IMR-90 (cell line): Measurements from ENCODE around the gene ARHGEF7. TPM values are rescaled to one million over a fixed set of nuclear protein-coding genes. Genes with fewer than 3 reads are reported as not detected.

Experiments
- ATAC-seq: fragments of 200-7000 bp; cut with Tn5 transposase; 2 replicates; pipeline ENCODE4 v1.9.1; 2020; ENCODE audit warnings: low read depth, mild to moderate bottlenecking, moderate library complexity
- BruUV-seq: library from RNA; stranded (reverse); fragments of 400-500 nt; replicated peaks from 2 replicates; lab custom pipeline; 2021; lab: Mats Ljungman, UMichigan
- CTCF ChIA-PET: fragments of 300-600 bp; formaldehyde crosslinking; extraction: SDS; loops from one replicate; lab custom pipeline; 2021; ENCODE audit warnings: antibody characterized with exemption; lab: Yijun Ruan, JAX
- POLR2A ChIA-PET: fragments of 300-600 bp; sonication (Branson Sonifier 250); formaldehyde crosslinking; loops from one replicate; lab custom pipeline; 2022; ENCODE audit warnings: antibody characterized with exemption; ENCODE audit not compliant: unreplicated experiment; lab: Charles Lee
- DNase-seq: peaks from one replicate; pipeline ENCODE4 v3.0.0; 2013
- H2AFZ ChIP-seq: replicated peaks from 2 replicates; pipeline ENCODE3; 2013; ENCODE audit warnings: low read length, mild to moderate bottlenecking; ENCODE audit not compliant: poor library complexity
- H2AK5ac ChIP-seq: 2 replicates; pipeline ENCODE4 v1.6.1; 2013; ENCODE audit warnings: low read depth, low read length, inconsistent platforms
- H2AK9ac ChIP-seq: replicated peaks from 2 replicates; pipeline ENCODE3; 2013; ENCODE audit warnings: mild to moderate bottlenecking, low read depth, low read length, moderate library complexity; ENCODE audit not compliant: poor library complexity
- H2BK120ac ChIP-seq: 2 replicates; pipeline ENCODE4 v1.6.1; 2013; ENCODE audit warnings: low read depth, low read length, inconsistent platforms
- H2BK15ac ChIP-seq: 3 replicates; pipeline ENCODE4 v1.6.1; 2013; ENCODE audit warnings: low read depth, low read length, inconsistent platforms
- H2BK20ac ChIP-seq: 2 replicates; pipeline ENCODE4 v1.6.1; 2013; ENCODE audit warnings: low read depth, mild to moderate bottlenecking, inconsistent platforms, low read length, moderate library complexity
- H2BK5ac ChIP-seq: 2 replicates; pipeline ENCODE4 v1.6.1; 2013; ENCODE audit warnings: mild to moderate bottlenecking, low read depth, low read length, inconsistent platforms; ENCODE audit not compliant: poor library complexity, severe bottlenecking
- H3K14ac ChIP-seq: replicated peaks from 2 replicates; pipeline ENCODE4 v1.6.1; 2013; ENCODE audit warnings: low read depth, low read length, inconsistent platforms
- H3K18ac ChIP-seq: 2 replicates; pipeline ENCODE4 v1.6.1; 2013; ENCODE audit warnings: low read depth, low read length, control low read depth
- H3K23ac ChIP-seq: 2 replicates; pipeline ENCODE4 v1.6.1; 2013; ENCODE audit warnings: low read depth, low read length, inconsistent platforms
- H3K27ac ChIP-seq: 2 replicates; pipeline ENCODE4 v1.5.1; 2013; ENCODE audit warnings: mild to moderate bottlenecking, control low read depth, low read length; ENCODE audit not compliant: insufficient read depth
- H3K27me3 ChIP-seq: 2 replicates; pipeline ENCODE4 v1.6.1; 2013; ENCODE audit warnings: low read length; ENCODE audit not compliant: control insufficient read depth, insufficient read depth
- H3K36me3 ChIP-seq: 2 replicates; pipeline ENCODE4 v1.6.1; 2013; ENCODE audit warnings: low read length, mixed read lengths; ENCODE audit not compliant: control insufficient read depth, insufficient read depth
- H3K4ac ChIP-seq: 2 replicates; pipeline ENCODE4 v1.6.1; 2013; ENCODE audit warnings: low read depth, low read length, inconsistent platforms
- H3K4me1 ChIP-seq: 2 replicates; pipeline ENCODE4 v1.6.1; 2013; ENCODE audit warnings: low read length, mixed read lengths; ENCODE audit not compliant: control insufficient read depth, insufficient read depth
- H3K4me2 ChIP-seq: 2 replicates; pipeline ENCODE4 v1.6.1; 2013; ENCODE audit warnings: low read depth, mild to moderate bottlenecking, control low read depth, low read length, moderate library complexity
- H3K4me3 ChIP-seq: 2 replicates; pipeline ENCODE4 v1.5.1; 2013; ENCODE audit warnings: low read depth, mild to moderate bottlenecking, control low read depth, low read length, moderate library complexity; ENCODE audit not compliant: insufficient read depth
- H3K56ac ChIP-seq: 2 replicates; pipeline ENCODE4 v1.6.1; 2013; ENCODE audit warnings: low read length, inconsistent platforms; ENCODE audit not compliant: insufficient read depth; ENCODE audit errors: extremely low read depth
- H3K79me1 ChIP-seq, 2 experiments: 2 replicates each; pipeline ENCODE4 v1.6.1; 2013; ENCODE audit warnings: low read length in 2 of 2, inconsistent platforms in 1 of 2, low read depth in 1 of 2
- H3K9ac ChIP-seq: 2 replicates; pipeline ENCODE4 v1.6.1; 2013; ENCODE audit warnings: low read depth, low read length, control low read depth
- H3K9me1 ChIP-seq: 2 replicates; pipeline ENCODE4 v1.6.1; 2013; ENCODE audit warnings: low read length, inconsistent platforms; ENCODE audit not compliant: insufficient read depth
- H3K9me3 ChIP-seq: 2 replicates; pipeline ENCODE4 v1.6.1; 2013; ENCODE audit warnings: low read length; ENCODE audit not compliant: control insufficient read depth, insufficient read depth
- H4K20me1 ChIP-seq: 2 replicates; pipeline ENCODE4 v1.6.1; 2013; ENCODE audit warnings: low read length, inconsistent platforms; ENCODE audit not compliant: insufficient read depth
- H4K5ac ChIP-seq: 2 replicates; pipeline ENCODE4 v1.6.1; 2013; ENCODE audit warnings: mild to moderate bottlenecking, low read depth, low read length, control low read depth
- H4K8ac ChIP-seq, 2 experiments: 2 replicates each; pipeline ENCODE4 v1.6.1; 2013; ENCODE audit warnings: low read depth in 2 of 2, low read length in 2 of 2, control low read depth in 1 of 2, inconsistent platforms in 1 of 2
- H4K91ac ChIP-seq: 2 replicates; pipeline ENCODE4 v1.6.1; 2013; ENCODE audit warnings: low read depth, low read length, inconsistent platforms; ENCODE audit not compliant: insufficient read depth
- BHLHE40 ChIP-seq: fragments of 150-350 bp; IDR thresholded peaks from 2 replicates; pipeline ENCODE4 v1.6.1; 2016; ENCODE audit warnings: mild to moderate bottlenecking, low read depth, low read length
- CEBPB ChIP-seq: IDR thresholded peaks from 2 replicates; pipeline ENCODE4 v1.6.1; 2012; ENCODE audit warnings: low read depth, low read length, improper control_type of control experiment
- CHD1 ChIP-seq: IDR thresholded peaks from 2 replicates; pipeline ENCODE4 v1.6.1; 2012; ENCODE audit warnings: low read depth, low read length, improper control_type of control experiment
- FOS ChIP-seq: fragments of 150-350 bp; IDR thresholded peaks from 2 replicates; pipeline ENCODE4 v1.6.1; 2016; ENCODE audit warnings: low read depth, low read length
- MAFK ChIP-seq: IDR thresholded peaks from 2 replicates; pipeline ENCODE4 v1.6.1; 2012; ENCODE audit warnings: low read depth, low read length, improper control_type of control experiment
- MAZ ChIP-seq: IDR thresholded peaks from 2 replicates; pipeline ENCODE4 v1.6.1; 2012; ENCODE audit warnings: low read depth, mild to moderate bottlenecking, low read length, improper control_type of control experiment, moderate library complexity, borderline replicate concordance
- MXI1 ChIP-seq: IDR thresholded peaks from 2 replicates; pipeline ENCODE4 v1.6.1; 2012; ENCODE audit warnings: low read depth, mild to moderate bottlenecking, low read length, moderate library complexity, borderline replicate concordance
- POLR2A ChIP-seq: IDR thresholded peaks from 2 replicates; pipeline ENCODE4 v1.6.1; 2012; ENCODE audit warnings: mild to moderate bottlenecking, low read depth, low read length
- RAD21 ChIP-seq: IDR thresholded peaks from 2 replicates; pipeline ENCODE4 v1.6.1; 2012; ENCODE audit warnings: low read length, improper control_type of control experiment
- RFX5 ChIP-seq: IDR thresholded peaks from 2 replicates; pipeline ENCODE4 v1.8.0; 2012; ENCODE audit warnings: low read depth, mild to moderate bottlenecking, low read length, moderate library complexity
- SMC3 ChIP-seq: fragments of 150-350 bp; IDR thresholded peaks from 2 replicates; pipeline ENCODE4 v1.6.1; 2016; ENCODE audit warnings: low read depth, mild to moderate bottlenecking, antibody characterized with exemption, low read length, moderate library complexity
- USF2 ChIP-seq: fragments of 150-350 bp; IDR thresholded peaks from 2 replicates; pipeline ENCODE4 v1.6.1; 2017; ENCODE audit warnings: mild to moderate bottlenecking, antibody characterized with exemption, low read length, low read depth
- WGBS, 2 experiments: methylation state at CpG; one replicate each; pipeline versions ENCODE4 v1.1.5 to v1.1.7; 2013; ENCODE audit warnings: missing lambda C conversion rate in 2 of 2; ENCODE audit not compliant: insufficient read length in 1 of 2; ENCODE audit errors: extremely low coverage in 2 of 2; 5-methylcytosine and 5-hydroxymethylcytosine counted together
- dilution Hi-C: fragments of 300-500 bp; cut with HindIII; formaldehyde crosslinking; loops from one replicate; pipeline ENCODE4 v1.14.3; 2018; ENCODE audit warnings: low sequenced_read_pairs; ENCODE audit not compliant: unreplicated experiment
- in situ Hi-C: fragments of 300-500 bp; cut with MboI; formaldehyde crosslinking; loops from 3 replicates; pipeline ENCODE4 v1.14.3; 2019; ENCODE audit warnings: low sequenced_read_pairs, inconsistent platforms, mixed read lengths
- intact Hi-C: fragments of 100-400 bp; cut with micrococcal nuclease; formaldehyde crosslinking; loops from 2 replicates; pipeline ENCODE4 v1.10.0; 2022
- polyA plus RNA-seq, 3 experiments: library from polyadenylated mRNA; depleted of rRNA; stranded (reverse); fragments of >200 nt; gene quantifications; 2 replicates each; pipeline ENCODE4 v1.2.3, GENCODE V29; 2012; ENCODE audit warnings: low replicate concordance in 1 of 3
- total RNA-seq: library from RNA; depleted of rRNA; stranded (reverse); fragments of >200 nt; gene quantifications from 2 replicates; pipeline ENCODE4 v1.2.3, GENCODE V29; 2012
- TF ChIP-seq, protein P1 (sequence below): fragments of 150-350 bp; IDR thresholded peaks from 2 replicates; pipeline ENCODE4 v1.6.1; 2016; ENCODE audit warnings: low read depth, mild to moderate bottlenecking, low read length, moderate library complexity, borderline replicate concordance
- TF ChIP-seq, protein P2 (sequence below): conservative IDR thresholded peaks from 2 replicates; pipeline ENCODE4 v1.5.1; 2012; ENCODE audit warnings: mild to moderate bottlenecking, low read depth, low read length, improper control_type of control experiment

ARHGEF7 gene
- total and polyA plus RNA-seq, 2 of the 4 experiments (the other 2 are of a cell fraction) = 32.9 to 59.0 TPM

- CTCF ChIA-PET = interaction anchor here (1.3 kb wide), 1 partner anchor 9 kb away, joined by 4 read pairs; no protein-coding TSS in a partner anchor
- TF ChIP-seq MXI1 (no peak), MAFK (no peak), FOS (no peak), CHD1 (no peak), RAD21 (no peak), POLR2A (no peak), MAZ (no peak), SMC3 (no peak), USF2 (no peak), RFX5 (no peak), CEBPB (no peak), BHLHE40 (no peak)
- TF ChIP-seq, protein P1, sequence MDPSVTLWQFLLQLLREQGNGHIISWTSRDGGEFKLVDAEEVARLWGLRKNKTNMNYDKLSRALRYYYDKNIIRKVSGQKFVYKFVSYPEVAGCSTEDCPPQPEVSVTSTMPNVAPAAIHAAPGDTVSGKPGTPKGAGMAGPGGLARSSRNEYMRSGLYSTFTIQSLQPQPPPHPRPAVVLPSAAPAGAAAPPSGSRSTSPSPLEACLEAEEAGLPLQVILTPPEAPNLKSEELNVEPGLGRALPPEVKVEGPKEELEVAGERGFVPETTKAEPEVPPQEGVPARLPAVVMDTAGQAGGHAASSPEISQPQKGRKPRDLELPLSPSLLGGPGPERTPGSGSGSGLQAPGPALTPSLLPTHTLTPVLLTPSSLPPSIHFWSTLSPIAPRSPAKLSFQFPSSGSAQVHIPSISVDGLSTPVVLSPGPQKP = no peak
- TF ChIP-seq, protein P2, sequence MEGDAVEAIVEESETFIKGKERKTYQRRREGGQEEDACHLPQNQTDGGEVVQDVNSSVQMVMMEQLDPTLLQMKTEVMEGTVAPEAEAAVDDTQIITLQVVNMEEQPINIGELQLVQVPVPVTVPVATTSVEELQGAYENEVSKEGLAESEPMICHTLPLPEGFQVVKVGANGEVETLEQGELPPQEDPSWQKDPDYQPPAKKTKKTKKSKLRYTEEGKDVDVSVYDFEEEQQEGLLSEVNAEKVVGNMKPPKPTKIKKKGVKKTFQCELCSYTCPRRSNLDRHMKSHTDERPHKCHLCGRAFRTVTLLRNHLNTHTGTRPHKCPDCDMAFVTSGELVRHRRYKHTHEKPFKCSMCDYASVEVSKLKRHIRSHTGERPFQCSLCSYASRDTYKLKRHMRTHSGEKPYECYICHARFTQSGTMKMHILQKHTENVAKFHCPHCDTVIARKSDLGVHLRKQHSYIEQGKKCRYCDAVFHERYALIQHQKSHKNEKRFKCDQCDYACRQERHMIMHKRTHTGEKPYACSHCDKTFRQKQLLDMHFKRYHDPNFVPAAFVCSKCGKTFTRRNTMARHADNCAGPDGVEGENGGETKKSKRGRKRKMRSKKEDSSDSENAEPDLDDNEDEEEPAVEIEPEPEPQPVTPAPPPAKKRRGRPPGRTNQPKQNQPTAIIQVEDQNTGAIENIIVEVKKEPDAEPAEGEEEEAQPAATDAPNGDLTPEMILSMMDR = no peak
Observed at GRCh38 chr13:111239764-111240670, 124.9 kb downstream of the ARHGEF7 start.

More at GRCh38 chr13:111239764-111240670, 124.9 kb downstream of the ARHGEF7 start:
- Histone ChIP-seq H4K20me1 (0 out of 2 replicates have a peak, but pooled peaks cover 3% of the 10 kb centered on the region), H3K9me3 (no peaks in the 10 kb centered on the region), H3K18ac (no peak overlapping the region), H3K9ac (no peak overlapping the region), H3K4me1 (no peaks in the 10 kb centered on the region), H4K8ac (no peak overlapping the region), H3K4me2 (no peak overlapping the region), H3K27me3 (no peaks in the 10 kb centered on the region), H2BK5ac (no peak overlapping the region), H2BK20ac (no peak overlapping the region), H2AK5ac (no peak overlapping the region), H3K36me3 (peaks cover 22% of the 10 kb centered on the region), H2AFZ (no peak overlapping the region), H3K9me1 (peaks cover 2% of the 10 kb centered on the region; the same call in 1 of the 2 replicates), H2BK15ac (no peak overlapping the region), H3K14ac (no peak overlapping the region), H4K91ac (no peak overlapping the region), H3K56ac (no peak overlapping the region), H3K27ac (no peak overlapping the region), H2AK9ac (no peak overlapping the region), H4K5ac (no peak overlapping the region), H3K4ac (no peak overlapping the region), H3K79me1 (peaks cover 30 to 39% of the 10 kb centered on the region in 2 experiments), H3K23ac (no peak overlapping the region), H3K4me3 (no peak overlapping the region), H2BK120ac (no peak overlapping the region)
- WGBS, 2 experiments = 80% methylated on average over 1 of the region's 15 CpGs; no CpG with 5 or more reads in 1 of the 2 experiments
- intact Hi-C loops (no loop called here), in situ Hi-C loops (no loop called here), dilution Hi-C loops (no loop called here)
- BruUV-seq = no TSS peak
- ATAC-seq (no peak), DNase-seq (no peak)
- POLR2A ChIA-PET = no interaction called here
